GM12892 (cell line): ENCODE measurements around the gene CNTN5.

Experiments
- POLR2A ChIP-seq: IDR thresholded peaks from 2 replicates; pipeline ENCODE4 v1.6.1; 2011; ENCODE audit warnings: low read depth, low read length, control low read depth
- POLR2AphosphoS5 ChIP-seq: IDR thresholded peaks from 2 replicates; pipeline ENCODE4 v1.6.1; 2011; ENCODE audit warnings: low read depth, low read length, control low read depth
- TAF1 ChIP-seq: IDR thresholded peaks from 2 replicates; pipeline ENCODE4 v1.6.1; 2011; ENCODE audit warnings: low read depth, mild to moderate bottlenecking, control low read depth, low read length, borderline replicate concordance

DNA sequence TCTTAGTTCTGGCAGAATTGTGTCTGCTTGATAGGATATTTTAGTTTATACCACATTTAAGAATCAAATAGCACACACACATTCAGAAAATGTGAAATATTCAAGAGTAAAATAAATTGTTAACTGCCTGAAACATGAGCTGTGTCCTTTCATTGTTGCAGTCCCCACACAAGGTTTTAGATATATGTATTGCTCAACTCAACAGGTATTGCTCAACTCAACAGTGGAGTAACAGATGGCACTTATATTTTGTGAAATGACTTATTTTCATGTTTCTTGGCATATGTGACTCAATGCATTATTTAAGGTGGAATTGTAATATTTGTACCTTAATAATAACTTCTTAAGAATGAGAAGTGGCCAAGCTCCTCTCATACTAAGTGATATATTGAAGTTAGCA, 760.3 kb downstream of the CNTN5 start:
- no peak for TF ChIP-seq POLR2A
- no peak for TF ChIP-seq POLR2AphosphoS5
- no peak for TF ChIP-seq TAF1
